WTC11 (cell line): ENCODE results near the gene SLC23A2. TPM values are rescaled to one million over a fixed set of nuclear protein-coding genes. Genes with fewer than 3 reads are reported as not detected.

Experiments used
- ATAC-seq: fragments of 200-7000 bp; cut with Tn5 transposase; 2 replicates; pipeline ENCODE4 v1.10.0; 2021; ENCODE audit warnings: mild to moderate bottlenecking, moderate library complexity
- CTCF ChIA-PET: fragments of 300-600 bp; sonication (Branson Sonifier 250); formaldehyde crosslinking; loops from one replicate; lab custom pipeline; 2021; ENCODE audit warnings: antibody characterized with exemption; lab: Charles Lee
- POLR2A ChIA-PET: fragments of 350-600 bp; sonication (Branson Sonifier 250); formaldehyde crosslinking; loops from one replicate; lab custom pipeline; 2021; ENCODE audit warnings: antibody characterized with exemption; lab: Charles Lee
- DNase-seq: peaks from one replicate; pipeline ENCODE4 v3.0.0; 2021; ENCODE audit warnings: low spot score
- H3K27ac Mint-ChIP-seq: 2 replicates; pipeline ENCODE4 v1.8.0; 2021; ENCODE audit warnings: mixed read lengths
- H3K27me3 Mint-ChIP-seq: 2 replicates; pipeline ENCODE4 v1.8.0; 2021; ENCODE audit warnings: low read depth, mild to moderate bottlenecking, moderate library complexity, mixed read lengths
- H3K36me3 Mint-ChIP-seq: 2 replicates; pipeline ENCODE4 v1.8.0; 2021; ENCODE audit warnings: mixed read lengths
- H3K4me1 Mint-ChIP-seq: 2 replicates; pipeline ENCODE4 v1.8.0; 2022; ENCODE audit warnings: mixed read lengths
- H3K4me3 Mint-ChIP-seq: 2 replicates; pipeline ENCODE4 v1.8.0; 2021; ENCODE audit warnings: mild to moderate bottlenecking, moderate library complexity, mixed read lengths
- H3K9me3 Mint-ChIP-seq: 2 replicates; pipeline ENCODE4 v1.8.0; 2021; ENCODE audit warnings: mixed read lengths
- CREB1 ChIP-seq: sonication (generic); formaldehyde crosslinking; IDR thresholded peaks from 2 replicates; pipeline ENCODE4 v1.8.0; 2023; ENCODE audit warnings: mild to moderate bottlenecking, missing genetic modification reagents
- ETV6 ChIP-seq: sonication (generic); formaldehyde crosslinking; IDR thresholded peaks from 2 replicates; pipeline ENCODE4 v1.8.1; 2022; ENCODE audit warnings: mild to moderate bottlenecking, missing genetic modification reagents
- MYBL2 ChIP-seq: sonication (generic); formaldehyde crosslinking; IDR thresholded peaks from 2 replicates; pipeline ENCODE4 v1.8.1; 2023; ENCODE audit warnings: mild to moderate bottlenecking, moderate library complexity, missing genetic modification reagents
- NFATC4 ChIP-seq: fragments of 250-450 bp; sonication (Bioruptor Pico); IDR thresholded peaks from 2 replicates; pipeline ENCODE4 v1.9.0; 2021; ENCODE audit warnings: mild to moderate bottlenecking
- NR1H2 ChIP-seq: sonication (generic); formaldehyde crosslinking; IDR thresholded peaks from 2 replicates; pipeline ENCODE4 v1.9.0; 2021; ENCODE audit warnings: mild to moderate bottlenecking, moderate library complexity, missing genetic modification reagents
- RELA ChIP-seq: sonication (generic); formaldehyde crosslinking; IDR thresholded peaks from 2 replicates; pipeline ENCODE4 v1.8.1; 2022; ENCODE audit warnings: missing genetic modification reagents, mild to moderate bottlenecking, borderline replicate concordance
- RORB ChIP-seq: fragments of 250-450 bp; sonication (Bioruptor Pico); IDR thresholded peaks from 2 replicates; pipeline ENCODE4 v1.9.0; 2021; ENCODE audit warnings: mild to moderate bottlenecking
- SMAD3 ChIP-seq: sonication (generic); formaldehyde crosslinking; IDR thresholded peaks from 2 replicates; pipeline ENCODE4 v1.8.0; 2022; ENCODE audit warnings: missing genetic modification reagents, mild to moderate bottlenecking, borderline replicate concordance
- TEAD4 ChIP-seq: sonication (generic); formaldehyde crosslinking; IDR thresholded peaks from 2 replicates; pipeline ENCODE4 v1.8.0; 2022; ENCODE audit warnings: mild to moderate bottlenecking, missing genetic modification reagents
- ZNF232 ChIP-seq: sonication (generic); formaldehyde crosslinking; IDR thresholded peaks from 2 replicates; pipeline ENCODE4 v1.8.0; 2022; ENCODE audit warnings: mild to moderate bottlenecking, missing genetic modification reagents
- ZNF396 ChIP-seq: fragments of 250-450 bp; sonication (Bioruptor Pico); IDR thresholded peaks from 2 replicates; pipeline ENCODE4 v1.8.0; 2021; ENCODE audit warnings: mild to moderate bottlenecking, moderate library complexity, borderline replicate concordance
- ZNF416 ChIP-seq: fragments of 250-450 bp; sonication (Bioruptor Pico); IDR thresholded peaks from 2 replicates; pipeline ENCODE4 v1.9.0; 2021; ENCODE audit warnings: mild to moderate bottlenecking, inconsistent platforms
- ZNF423 ChIP-seq: fragments of 250-450 bp; sonication (Bioruptor Pico); IDR thresholded peaks from 2 replicates; pipeline ENCODE4 v2.1.2; 2022; ENCODE audit warnings: mild to moderate bottlenecking, moderate library complexity
- ZNF671 ChIP-seq: fragments of 250-450 bp; sonication (Bioruptor Pico); IDR thresholded peaks from 2 replicates; pipeline ENCODE4 v1.8.0; 2021; ENCODE audit warnings: mild to moderate bottlenecking
- total RNA-seq: library from RNA; stranded (reverse); gene quantifications from 3 replicates; pipeline ENCODE4 v1.2.3, GENCODE V29; 2021
- TF ChIP-seq, protein P1 (sequence below): fragments of 250-450 bp; sonication (Bioruptor Pico); IDR thresholded peaks from 2 replicates; pipeline ENCODE4 v1.9.0; 2021; ENCODE audit warnings: mild to moderate bottlenecking
- TF ChIP-seq, protein P2 (sequence below): sonication (generic); formaldehyde crosslinking; IDR thresholded peaks from 2 replicates; pipeline ENCODE4 v1.8.0; 2023; ENCODE audit warnings: mild to moderate bottlenecking, missing genetic modification reagents
- TF ChIP-seq, protein P3 (sequence below): sonication (generic); formaldehyde crosslinking; IDR thresholded peaks from 2 replicates; pipeline ENCODE4 v1.8.1; 2023; ENCODE audit warnings: mild to moderate bottlenecking, missing genetic modification reagents
- TF ChIP-seq, protein P4 (sequence below): sonication (generic); formaldehyde crosslinking; IDR thresholded peaks from 2 replicates; pipeline ENCODE4 v1.8.1; 2022; ENCODE audit warnings: low read depth, mild to moderate bottlenecking, moderate library complexity, missing genetic modification reagents, borderline replicate concordance
- TF ChIP-seq, protein P5 (sequence below): sonication (generic); formaldehyde crosslinking; IDR thresholded peaks from 2 replicates; pipeline ENCODE4 v1.8.1; 2023; ENCODE audit warnings: mild to moderate bottlenecking, missing genetic modification reagents, moderate library complexity
- TF ChIP-seq, protein P6 (sequence below): fragments of 250-450 bp; sonication (Bioruptor Pico); IDR thresholded peaks from 2 replicates; pipeline ENCODE4 v1.8.0; 2021; ENCODE audit warnings: mild to moderate bottlenecking
- TF ChIP-seq, protein P7 (sequence below): fragments of 250-450 bp; sonication (Bioruptor Pico); IDR thresholded peaks from 2 replicates; pipeline ENCODE4 v1.9.0; 2021; ENCODE audit warnings: moderate library complexity, mild to moderate bottlenecking, inconsistent platforms, borderline replicate concordance

The SLC23A2 gene
- total RNA-seq, 1 experiment from 2014 or later = 14.5 TPM

DNA sequence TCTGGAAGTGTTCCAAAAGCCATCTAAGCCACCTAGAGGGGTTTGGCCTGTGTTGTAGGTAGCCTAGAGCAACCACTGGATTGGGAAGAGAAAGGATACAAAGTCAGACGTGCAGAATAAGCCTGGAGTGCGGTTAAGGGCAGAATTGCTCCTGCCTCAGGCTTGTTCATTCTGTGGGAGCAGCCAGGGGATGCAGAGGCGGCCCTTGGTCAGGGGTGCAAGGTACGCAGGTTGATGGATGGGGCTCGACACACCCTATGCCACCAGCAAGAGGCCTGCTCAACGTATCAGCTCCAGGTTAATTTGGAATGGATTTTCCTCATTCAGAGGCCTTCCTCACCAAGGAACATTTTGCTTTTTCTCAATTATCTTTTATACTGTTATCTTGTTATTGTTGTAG lies 129.8 kb downstream of the SLC23A2 start (continued):
- TF ChIP-seq, protein P1, sequence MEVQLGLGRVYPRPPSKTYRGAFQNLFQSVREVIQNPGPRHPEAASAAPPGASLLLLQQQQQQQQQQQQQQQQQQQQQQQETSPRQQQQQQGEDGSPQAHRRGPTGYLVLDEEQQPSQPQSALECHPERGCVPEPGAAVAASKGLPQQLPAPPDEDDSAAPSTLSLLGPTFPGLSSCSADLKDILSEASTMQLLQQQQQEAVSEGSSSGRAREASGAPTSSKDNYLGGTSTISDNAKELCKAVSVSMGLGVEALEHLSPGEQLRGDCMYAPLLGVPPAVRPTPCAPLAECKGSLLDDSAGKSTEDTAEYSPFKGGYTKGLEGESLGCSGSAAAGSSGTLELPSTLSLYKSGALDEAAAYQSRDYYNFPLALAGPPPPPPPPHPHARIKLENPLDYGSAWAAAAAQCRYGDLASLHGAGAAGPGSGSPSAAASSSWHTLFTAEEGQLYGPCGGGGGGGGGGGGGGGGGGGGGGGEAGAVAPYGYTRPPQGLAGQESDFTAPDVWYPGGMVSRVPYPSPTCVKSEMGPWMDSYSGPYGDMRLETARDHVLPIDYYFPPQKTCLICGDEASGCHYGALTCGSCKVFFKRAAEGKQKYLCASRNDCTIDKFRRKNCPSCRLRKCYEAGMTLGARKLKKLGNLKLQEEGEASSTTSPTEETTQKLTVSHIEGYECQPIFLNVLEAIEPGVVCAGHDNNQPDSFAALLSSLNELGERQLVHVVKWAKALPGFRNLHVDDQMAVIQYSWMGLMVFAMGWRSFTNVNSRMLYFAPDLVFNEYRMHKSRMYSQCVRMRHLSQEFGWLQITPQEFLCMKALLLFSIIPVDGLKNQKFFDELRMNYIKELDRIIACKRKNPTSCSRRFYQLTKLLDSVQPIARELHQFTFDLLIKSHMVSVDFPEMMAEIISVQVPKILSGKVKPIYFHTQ (CRISPR knock-in tag) = no peak
- no peak for TF ChIP-seq ZNF396 (CRISPR knock-in tag)
- no peak for TF ChIP-seq RELA (CRISPR knock-in tag)
- TF ChIP-seq, protein P2, sequence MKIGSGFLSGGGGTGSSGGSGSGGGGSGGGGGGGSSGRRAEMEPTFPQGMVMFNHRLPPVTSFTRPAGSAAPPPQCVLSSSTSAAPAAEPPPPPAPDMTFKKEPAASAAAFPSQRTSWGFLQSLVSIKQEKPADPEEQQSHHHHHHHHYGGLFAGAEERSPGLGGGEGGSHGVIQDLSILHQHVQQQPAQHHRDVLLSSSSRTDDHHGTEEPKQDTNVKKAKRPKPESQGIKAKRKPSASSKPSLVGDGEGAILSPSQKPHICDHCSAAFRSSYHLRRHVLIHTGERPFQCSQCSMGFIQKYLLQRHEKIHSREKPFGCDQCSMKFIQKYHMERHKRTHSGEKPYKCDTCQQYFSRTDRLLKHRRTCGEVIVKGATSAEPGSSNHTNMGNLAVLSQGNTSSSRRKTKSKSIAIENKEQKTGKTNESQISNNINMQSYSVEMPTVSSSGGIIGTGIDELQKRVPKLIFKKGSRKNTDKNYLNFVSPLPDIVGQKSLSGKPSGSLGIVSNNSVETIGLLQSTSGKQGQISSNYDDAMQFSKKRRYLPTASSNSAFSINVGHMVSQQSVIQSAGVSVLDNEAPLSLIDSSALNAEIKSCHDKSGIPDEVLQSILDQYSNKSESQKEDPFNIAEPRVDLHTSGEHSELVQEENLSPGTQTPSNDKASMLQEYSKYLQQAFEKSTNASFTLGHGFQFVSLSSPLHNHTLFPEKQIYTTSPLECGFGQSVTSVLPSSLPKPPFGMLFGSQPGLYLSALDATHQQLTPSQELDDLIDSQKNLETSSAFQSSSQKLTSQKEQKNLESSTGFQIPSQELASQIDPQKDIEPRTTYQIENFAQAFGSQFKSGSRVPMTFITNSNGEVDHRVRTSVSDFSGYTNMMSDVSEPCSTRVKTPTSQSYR (CRISPR knock-in tag) = no peak

DNA sequence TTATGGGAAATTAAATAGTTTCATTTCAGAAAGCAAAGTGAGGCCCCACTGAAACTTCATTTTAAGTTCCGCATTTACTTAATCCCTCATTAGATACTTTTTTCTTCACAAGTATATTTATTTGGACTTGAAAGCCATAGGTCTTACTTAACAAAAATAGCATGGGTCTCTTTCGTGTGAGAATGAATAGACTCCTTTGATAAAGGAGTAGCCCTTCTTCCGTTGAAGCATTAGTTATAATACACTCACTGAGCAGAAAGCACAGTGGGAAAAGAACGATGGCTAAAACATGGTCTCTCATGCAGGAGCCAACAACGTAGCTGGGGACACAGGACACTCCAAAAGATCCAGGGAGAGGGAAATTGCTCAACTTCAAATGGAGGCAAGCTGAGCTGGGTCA lies 130.4 kb downstream of the SLC23A2 start:
- DNase-seq = no peak
- CTCF ChIA-PET = no interaction called here
- Mint-ChIP-seq H3K4me3 (no peak overlapping the region), H3K9me3 (no peaks in the 10 kb centered on the region), H3K4me1 (0 out of 2 replicates have a peak, but pooled peaks cover 3% of the 10 kb centered on the region), H3K27ac (no peak overlapping the region), H3K36me3 (peaks cover 8% of the 10 kb centered on the region; the same call in 1 of the 2 replicates), H3K27me3 (no peaks in the 10 kb centered on the region)
- ATAC-seq = no peak
- POLR2A ChIA-PET = no interaction called here
- TF ChIP-seq ZNF416 (CRISPR knock-in tag) (no peak), ZNF423 (CRISPR knock-in tag) (no peak), RORB (CRISPR knock-in tag) (no peak), NR1H2 (no peak), NFATC4 (CRISPR knock-in tag) (no peak), CREB1 (CRISPR knock-in tag) (no peak), SMAD3 (CRISPR knock-in tag) (no peak), ZNF232 (CRISPR knock-in tag) (no peak), MYBL2 (no peak), ETV6 (CRISPR knock-in tag) (no peak), ZNF671 (CRISPR knock-in tag) (no peak), TEAD4 (CRISPR knock-in tag) (no peak)
- TF ChIP-seq, protein P3, sequence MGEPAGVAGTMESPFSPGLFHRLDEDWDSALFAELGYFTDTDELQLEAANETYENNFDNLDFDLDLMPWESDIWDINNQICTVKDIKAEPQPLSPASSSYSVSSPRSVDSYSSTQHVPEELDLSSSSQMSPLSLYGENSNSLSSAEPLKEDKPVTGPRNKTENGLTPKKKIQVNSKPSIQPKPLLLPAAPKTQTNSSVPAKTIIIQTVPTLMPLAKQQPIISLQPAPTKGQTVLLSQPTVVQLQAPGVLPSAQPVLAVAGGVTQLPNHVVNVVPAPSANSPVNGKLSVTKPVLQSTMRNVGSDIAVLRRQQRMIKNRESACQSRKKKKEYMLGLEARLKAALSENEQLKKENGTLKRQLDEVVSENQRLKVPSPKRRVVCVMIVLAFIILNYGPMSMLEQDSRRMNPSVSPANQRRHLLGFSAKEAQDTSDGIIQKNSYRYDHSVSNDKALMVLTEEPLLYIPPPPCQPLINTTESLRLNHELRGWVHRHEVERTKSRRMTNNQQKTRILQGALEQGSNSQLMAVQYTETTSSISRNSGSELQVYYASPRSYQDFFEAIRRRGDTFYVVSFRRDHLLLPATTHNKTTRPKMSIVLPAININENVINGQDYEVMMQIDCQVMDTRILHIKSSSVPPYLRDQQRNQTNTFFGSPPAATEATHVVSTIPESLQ (CRISPR knock-in tag) = no peak
- TF ChIP-seq, protein P4, sequence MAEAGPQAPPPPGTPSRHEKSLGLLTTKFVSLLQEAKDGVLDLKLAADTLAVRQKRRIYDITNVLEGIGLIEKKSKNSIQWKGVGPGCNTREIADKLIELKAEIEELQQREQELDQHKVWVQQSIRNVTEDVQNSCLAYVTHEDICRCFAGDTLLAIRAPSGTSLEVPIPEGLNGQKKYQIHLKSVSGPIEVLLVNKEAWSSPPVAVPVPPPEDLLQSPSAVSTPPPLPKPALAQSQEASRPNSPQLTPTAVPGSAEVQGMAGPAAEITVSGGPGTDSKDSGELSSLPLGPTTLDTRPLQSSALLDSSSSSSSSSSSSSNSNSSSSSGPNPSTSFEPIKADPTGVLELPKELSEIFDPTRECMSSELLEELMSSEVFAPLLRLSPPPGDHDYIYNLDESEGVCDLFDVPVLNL (CRISPR knock-in tag) = no peak
- TF ChIP-seq, protein P5, sequence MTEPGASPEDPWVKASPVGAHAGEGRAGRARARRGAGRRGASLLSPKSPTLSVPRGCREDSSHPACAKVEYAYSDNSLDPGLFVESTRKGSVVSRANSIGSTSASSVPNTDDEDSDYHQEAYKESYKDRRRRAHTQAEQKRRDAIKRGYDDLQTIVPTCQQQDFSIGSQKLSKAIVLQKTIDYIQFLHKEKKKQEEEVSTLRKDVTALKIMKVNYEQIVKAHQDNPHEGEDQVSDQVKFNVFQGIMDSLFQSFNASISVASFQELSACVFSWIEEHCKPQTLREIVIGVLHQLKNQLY (CRISPR knock-in tag) = no peak
- TF ChIP-seq, protein P6, sequence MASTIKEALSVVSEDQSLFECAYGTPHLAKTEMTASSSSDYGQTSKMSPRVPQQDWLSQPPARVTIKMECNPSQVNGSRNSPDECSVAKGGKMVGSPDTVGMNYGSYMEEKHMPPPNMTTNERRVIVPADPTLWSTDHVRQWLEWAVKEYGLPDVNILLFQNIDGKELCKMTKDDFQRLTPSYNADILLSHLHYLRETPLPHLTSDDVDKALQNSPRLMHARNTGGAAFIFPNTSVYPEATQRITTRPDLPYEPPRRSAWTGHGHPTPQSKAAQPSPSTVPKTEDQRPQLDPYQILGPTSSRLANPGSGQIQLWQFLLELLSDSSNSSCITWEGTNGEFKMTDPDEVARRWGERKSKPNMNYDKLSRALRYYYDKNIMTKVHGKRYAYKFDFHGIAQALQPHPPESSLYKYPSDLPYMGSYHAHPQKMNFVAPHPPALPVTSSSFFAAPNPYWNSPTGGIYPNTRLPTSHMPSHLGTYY (CRISPR knock-in tag) = no peak
- TF ChIP-seq, protein P1 (CRISPR knock-in tag) = no peak
- TF ChIP-seq, protein P7, sequence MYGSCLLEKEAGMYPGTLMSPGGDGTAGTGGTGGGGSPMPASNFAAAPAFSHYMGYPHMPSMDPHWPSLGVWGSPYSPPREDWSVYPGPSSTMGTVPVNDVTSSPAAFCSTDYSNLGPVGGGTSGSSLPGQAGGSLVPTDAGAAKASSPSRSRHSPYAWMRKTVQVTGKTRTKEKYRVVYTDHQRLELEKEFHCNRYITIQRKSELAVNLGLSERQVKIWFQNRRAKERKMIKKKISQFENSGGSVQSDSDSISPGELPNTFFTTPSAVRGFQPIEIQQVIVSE (CRISPR knock-in tag) = no peak
